Measurements from ENCODE around the gene FOXA1. TPM values are rescaled to one million over a fixed set of nuclear protein-coding genes. Genes with fewer than 3 reads are reported as not detected.

The FOXA1 gene
- total RNA-seq, 4 donors from 2014 or later: 0.17 to 0.97 TPM; not detected in 2

DNA sequence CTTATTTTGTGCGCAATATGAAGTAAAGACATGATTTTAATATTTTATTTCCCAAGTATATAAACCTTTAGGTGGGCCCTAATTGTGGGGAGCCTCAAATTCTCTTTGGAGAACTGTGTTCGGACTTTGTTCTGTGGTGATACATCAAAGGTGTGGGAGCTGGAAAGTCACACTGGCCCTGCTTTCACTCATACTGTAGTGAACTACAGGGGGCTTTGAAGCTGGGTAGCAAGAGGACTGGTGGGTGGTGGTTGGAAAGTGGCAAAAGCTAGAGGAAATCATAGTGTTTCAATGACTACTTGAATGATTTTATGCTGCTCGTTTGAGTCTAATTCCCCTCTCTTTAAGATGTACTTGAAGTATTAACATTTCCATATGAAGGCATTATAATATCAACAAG lies 13.6 kb upstream of the FOXA1 start:
- Histone ChIP-seq H3K9me3 (peaks cover 0 to 11% (median 4%) of the 10 kb centered on the region in 4 donors), H3K36me3 (no peaks in the 10 kb centered on the region), H3K27ac (replicated peaks in 1 of 4) (no peak overlapping the region), H3K27me3 (peaks cover 0 to 78% (median 8%) of the 10 kb centered on the region in 4 donors), H3K4me1 (peaks cover 0 to 4% (median 4%) of the 10 kb centered on the region in 4 donors), H3K4me3 (no peak overlapping the region)
- intact Hi-C loops (cut with DNase I): no loop called here
- no peak for TF ChIP-seq POLR2A (IDR thresholded peaks at IDR 0.05; ENCODE audit: low read depth)
- no peak for TF ChIP-seq POLR2AphosphoS5 (IDR thresholded peaks at IDR 0.05)
- TF ChIP-seq, protein P1, sequence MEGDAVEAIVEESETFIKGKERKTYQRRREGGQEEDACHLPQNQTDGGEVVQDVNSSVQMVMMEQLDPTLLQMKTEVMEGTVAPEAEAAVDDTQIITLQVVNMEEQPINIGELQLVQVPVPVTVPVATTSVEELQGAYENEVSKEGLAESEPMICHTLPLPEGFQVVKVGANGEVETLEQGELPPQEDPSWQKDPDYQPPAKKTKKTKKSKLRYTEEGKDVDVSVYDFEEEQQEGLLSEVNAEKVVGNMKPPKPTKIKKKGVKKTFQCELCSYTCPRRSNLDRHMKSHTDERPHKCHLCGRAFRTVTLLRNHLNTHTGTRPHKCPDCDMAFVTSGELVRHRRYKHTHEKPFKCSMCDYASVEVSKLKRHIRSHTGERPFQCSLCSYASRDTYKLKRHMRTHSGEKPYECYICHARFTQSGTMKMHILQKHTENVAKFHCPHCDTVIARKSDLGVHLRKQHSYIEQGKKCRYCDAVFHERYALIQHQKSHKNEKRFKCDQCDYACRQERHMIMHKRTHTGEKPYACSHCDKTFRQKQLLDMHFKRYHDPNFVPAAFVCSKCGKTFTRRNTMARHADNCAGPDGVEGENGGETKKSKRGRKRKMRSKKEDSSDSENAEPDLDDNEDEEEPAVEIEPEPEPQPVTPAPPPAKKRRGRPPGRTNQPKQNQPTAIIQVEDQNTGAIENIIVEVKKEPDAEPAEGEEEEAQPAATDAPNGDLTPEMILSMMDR (IDR thresholded peaks at IDR 0.05): no peak
- no peak for TF ChIP-seq EP300 (IDR thresholded peaks at IDR 0.05)
- WGBS: 81% methylated on average over 3 of the region's 3 CpGs
- no peak for DNase-seq (ENCODE audit: extremely low spot score)

DNA sequence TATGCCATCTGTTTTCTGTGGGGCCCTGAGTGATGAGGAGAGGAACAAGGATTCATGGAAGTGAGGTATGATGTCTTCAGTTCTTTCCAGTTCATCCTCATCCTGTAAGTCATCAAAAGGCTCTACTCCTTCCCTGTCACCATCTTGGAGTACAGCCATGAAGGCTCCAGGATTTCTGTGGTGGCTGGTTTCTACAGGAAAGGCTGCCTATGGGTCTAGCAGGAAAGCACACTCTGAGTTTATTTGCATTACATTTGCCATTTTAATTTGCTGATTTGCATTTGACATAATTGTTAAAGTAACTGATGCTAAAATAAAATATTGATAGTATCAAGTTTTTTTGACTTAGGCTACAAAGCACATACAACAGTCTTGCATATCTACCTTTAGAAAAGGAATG lies 11.6 kb upstream of the FOXA1 start:
- DNase-seq (ENCODE audit: extremely low spot score): no peak
- no peak overlapping the region for H3K27ac ChIP-seq (replicated peaks in 1 of 4)
- TF ChIP-seq EP300 (IDR thresholded peaks at IDR 0.05): no peak
- no peak for TF ChIP-seq POLR2A (IDR thresholded peaks at IDR 0.05; ENCODE audit: low read depth)
- TF ChIP-seq POLR2AphosphoS5 (IDR thresholded peaks at IDR 0.05): no peak
- TF ChIP-seq, protein P1 (IDR thresholded peaks at IDR 0.05): no peak
- peaks cover 0 to 4% (median 4%) of the 10 kb centered on the region in 4 donors for H3K4me1 ChIP-seq
- intact Hi-C loops (cut with DNase I): no loop called here
- H3K27me3 ChIP-seq: peaks cover 0 to 85% (median 21%) of the 10 kb centered on the region in 4 donors
- no peak overlapping the region for H3K4me3 ChIP-seq
- peaks cover 0 to 4% (median 0%) of the 10 kb centered on the region in 4 donors for H3K9me3 ChIP-seq
- no peaks in the 10 kb centered on the region for H3K36me3 ChIP-seq

DNA sequence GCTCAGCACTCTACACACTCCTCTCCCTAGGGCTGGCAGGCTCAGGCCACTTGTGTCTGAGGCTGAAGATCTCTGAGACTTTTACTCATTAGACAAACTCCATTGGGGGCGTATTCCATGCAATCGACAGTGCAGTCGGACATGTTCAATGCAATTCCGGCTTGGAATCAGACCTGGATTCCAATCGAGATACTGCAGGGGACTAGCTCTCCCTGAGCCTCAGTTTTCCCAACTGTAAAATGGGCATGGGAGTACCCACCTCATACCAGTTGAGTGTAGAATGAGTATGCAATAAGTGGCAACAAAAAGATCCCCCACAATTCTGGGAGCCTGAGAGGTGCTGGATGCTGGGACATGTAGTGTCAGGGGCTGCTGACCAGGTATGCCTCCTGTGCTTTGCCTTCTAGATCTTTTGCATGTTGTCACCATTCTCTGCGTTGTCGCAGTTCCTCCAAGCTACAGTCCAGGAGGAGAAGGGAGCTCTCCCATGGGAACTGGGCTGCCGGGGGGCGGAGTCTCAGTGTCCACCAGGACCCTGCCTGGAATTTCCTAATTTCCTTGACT lies 8.7 kb upstream of the FOXA1 start:
- no peak for DNase-seq (ENCODE audit: extremely low spot score)
- Histone ChIP-seq H3K9me3 (no peaks in the 10 kb centered on the region), H3K27me3 (peaks cover 11 to 85% (median 45%) of the 10 kb centered on the region in 4 donors), H3K36me3 (no peaks in the 10 kb centered on the region), H3K4me3 (no peak overlapping the region), H3K27ac (replicated peaks in 1 of 4) (no peak overlapping the region), H3K4me1 (peaks cover 11 to 15% (median 14%) of the 10 kb centered on the region in 4 donors)
- intact Hi-C loops (cut with DNase I): no loop called here
- TF ChIP-seq POLR2AphosphoS5 (IDR thresholded peaks at IDR 0.05) (no peak), EP300 (IDR thresholded peaks at IDR 0.05) (no peak), POLR2A (IDR thresholded peaks at IDR 0.05; ENCODE audit: low read depth) (no peak)
- TF ChIP-seq, protein P1 (IDR thresholded peaks at IDR 0.05): no peak
- 82% methylated on average over 7 of the region's 9 CpGs for WGBS

DNA sequence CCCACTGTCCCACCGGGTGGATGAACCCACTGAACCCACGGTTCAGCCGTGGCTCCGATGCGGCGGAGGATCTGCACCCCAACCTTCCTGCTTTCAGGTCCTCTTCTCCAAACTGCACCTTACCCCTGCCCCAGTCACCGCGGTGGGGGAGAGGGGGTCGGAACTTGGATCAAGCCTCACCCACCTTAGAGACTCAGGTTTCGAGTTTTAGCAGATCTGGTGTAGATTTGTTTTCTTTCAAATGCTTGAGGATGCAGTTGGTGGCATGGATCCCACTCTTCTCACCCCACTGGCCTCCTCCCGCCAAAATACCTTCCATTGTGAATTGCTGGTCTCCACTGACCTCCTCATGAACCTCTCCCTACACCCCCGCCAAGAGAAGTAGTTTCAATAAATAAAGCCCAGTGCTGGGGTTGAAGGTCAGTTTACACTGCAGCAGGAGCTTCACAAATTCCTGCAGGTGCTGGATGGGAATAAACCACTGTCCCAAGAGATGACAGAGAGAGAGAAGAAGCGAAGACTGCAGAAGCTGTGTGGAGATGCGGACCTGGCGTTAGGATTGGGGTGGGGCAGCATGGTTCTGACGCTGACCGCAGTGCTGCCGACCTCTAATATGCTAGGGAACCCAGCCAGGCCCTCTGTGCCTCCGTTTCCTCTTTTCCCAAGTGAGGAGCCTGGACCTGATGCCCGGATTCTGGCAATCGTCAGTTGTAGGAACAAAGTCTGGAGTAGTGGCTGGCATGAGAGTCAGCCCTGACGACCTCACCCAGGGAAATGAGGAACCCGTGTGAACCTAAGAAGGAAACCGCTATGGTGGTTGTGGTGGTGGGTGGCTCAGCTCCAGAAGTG lies 7.8 kb upstream of the FOXA1 start:
- H3K27me3 ChIP-seq: peaks cover 17 to 86% (median 54%) of the 10 kb centered on the region in 4 donors
- H3K9me3 ChIP-seq: no peaks in the 10 kb centered on the region
- intact Hi-C loops (cut with DNase I): no loop called here
- no peaks in the 10 kb centered on the region for H3K36me3 ChIP-seq
- H3K4me3 ChIP-seq: no peak overlapping the region
- 18% methylated on average over 21 of the region's 24 CpGs for WGBS
- TF ChIP-seq, protein P1 (IDR thresholded peaks at IDR 0.05): no peak
- TF ChIP-seq EP300 (IDR thresholded peaks at IDR 0.05) (no peak), POLR2AphosphoS5 (IDR thresholded peaks at IDR 0.05) (no peak), POLR2A (IDR thresholded peaks at IDR 0.05; ENCODE audit: low read depth) (no peak)
- peaks cover 20 to 24% (median 24%) of the 10 kb centered on the region in 4 donors for H3K4me1 ChIP-seq
- no peak overlapping the region for H3K27ac ChIP-seq (replicated peaks in 1 of 4)
- peak; percentile 72 for DNase-seq (ENCODE audit: extremely low spot score)
